AG04449 (cell line): ENCODE data around the gene TBCE.
"Not testable (repeated sequence)": the region's sequence is repeated elsewhere in the genome, so short reads cannot be mapped to it uniquely, and the experiment has no call there.

ENCODE experiments used
- CTCF ChIA-PET: fragments of 350-600 bp; formaldehyde crosslinking; extraction: SDS; loops from one replicate; lab custom pipeline; 2021; ENCODE audit warnings: antibody characterized with exemption; lab: Yijun Ruan, JAX
- POLR2A ChIA-PET: fragments of 400-600, 350-600 bp; formaldehyde crosslinking; extraction: SDS; loops from one replicate; lab custom pipeline; 2020; ENCODE audit warnings: antibody characterized with exemption, inconsistent platforms; lab: Yijun Ruan, JAX
- DNase-seq: peaks from one replicate; pipeline ENCODE4 v3.0.0-alpha.2; 2010; ENCODE audit warnings: low read depth, low spot score
- H3K4me3 ChIP-seq: 2 replicates; pipeline ENCODE4 v1.5.1; 2011; ENCODE audit warnings: low read depth, mild to moderate bottlenecking, control low read depth, low read length
- TF ChIP-seq, protein P1 (sequence below): IDR thresholded peaks from one replicate; pipeline ENCODE4 v1.5.1; 2011; ENCODE audit warnings: mild to moderate bottlenecking, moderate library complexity, low read length, control low read depth, inconsistent platforms; ENCODE audit not compliant: insufficient read depth; ENCODE audit errors: missing control alignments

The TBCE gene

GRCh38 chr1:235342471-235342870 is 24.8 kb upstream of the TBCE start:
- DNase-seq = no peak
- ChIA-PET POLR2A (interaction anchor here (0.6 kb wide), 1 partner anchor 156 kb away, joined by 3 read pairs; no protein-coding TSS in a partner anchor), CTCF (interaction anchor here (1.4 to 2.0 kb wide), 2 partner anchors 14 to 73 kb away, joined by 6 to 7 read pairs; partner anchors contain the start of gene GGPS1)
- H3K4me3 ChIP-seq = no peak overlapping the region
- TF ChIP-seq, protein P1, sequence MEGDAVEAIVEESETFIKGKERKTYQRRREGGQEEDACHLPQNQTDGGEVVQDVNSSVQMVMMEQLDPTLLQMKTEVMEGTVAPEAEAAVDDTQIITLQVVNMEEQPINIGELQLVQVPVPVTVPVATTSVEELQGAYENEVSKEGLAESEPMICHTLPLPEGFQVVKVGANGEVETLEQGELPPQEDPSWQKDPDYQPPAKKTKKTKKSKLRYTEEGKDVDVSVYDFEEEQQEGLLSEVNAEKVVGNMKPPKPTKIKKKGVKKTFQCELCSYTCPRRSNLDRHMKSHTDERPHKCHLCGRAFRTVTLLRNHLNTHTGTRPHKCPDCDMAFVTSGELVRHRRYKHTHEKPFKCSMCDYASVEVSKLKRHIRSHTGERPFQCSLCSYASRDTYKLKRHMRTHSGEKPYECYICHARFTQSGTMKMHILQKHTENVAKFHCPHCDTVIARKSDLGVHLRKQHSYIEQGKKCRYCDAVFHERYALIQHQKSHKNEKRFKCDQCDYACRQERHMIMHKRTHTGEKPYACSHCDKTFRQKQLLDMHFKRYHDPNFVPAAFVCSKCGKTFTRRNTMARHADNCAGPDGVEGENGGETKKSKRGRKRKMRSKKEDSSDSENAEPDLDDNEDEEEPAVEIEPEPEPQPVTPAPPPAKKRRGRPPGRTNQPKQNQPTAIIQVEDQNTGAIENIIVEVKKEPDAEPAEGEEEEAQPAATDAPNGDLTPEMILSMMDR = no peak

GRCh38 chr1:235343726-235344125 is 23.5 kb upstream of the TBCE start:
- TF ChIP-seq, protein P1 = no peak
- DNase-seq = no peak
- no peak overlapping the region for H3K4me3 ChIP-seq
- CTCF ChIA-PET = no interaction called here
- POLR2A ChIA-PET = no interaction called here

DNA sequence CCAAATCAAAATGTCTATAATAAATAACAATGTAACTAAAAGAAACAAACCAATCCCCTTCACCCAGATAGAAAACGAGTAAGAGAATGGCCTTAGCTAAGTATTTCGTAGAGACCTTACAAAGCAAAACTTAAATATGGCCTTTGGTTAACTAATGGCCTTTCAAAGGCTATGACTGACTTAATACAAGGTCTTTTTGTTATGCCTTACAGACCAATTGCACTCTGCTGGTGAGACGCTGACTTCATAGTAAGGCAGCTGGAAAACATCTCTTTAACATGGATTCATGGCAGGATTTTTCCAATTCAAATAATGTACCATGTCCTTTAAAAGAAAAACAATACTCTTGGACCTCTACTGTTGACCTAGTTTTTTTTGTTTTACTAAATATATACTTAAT is 15.8 kb upstream of the TBCE start:
- H3K4me3 ChIP-seq = no peak overlapping the region
- DNase-seq = no peak
- TF ChIP-seq, protein P1 = no peak
- ChIA-PET POLR2A (no interaction called here), CTCF (interaction anchor here (0.6 to 0.7 kb wide), 2 partner anchors 25 to 71 kb away, joined by 3 to 4 read pairs; no protein-coding TSS in a partner anchor)

GRCh38 chr1:235351898-235352297 is 15.3 kb upstream of the TBCE start:
- ChIA-PET POLR2A (no interaction called here), CTCF (no interaction called here)
- DNase-seq = no peak
- TF ChIP-seq, protein P1 = no peak
- no peak overlapping the region for H3K4me3 ChIP-seq

GRCh38 chr1:235357485-235358373 is 9.5 kb upstream of the TBCE start:
- no peak overlapping the region for H3K4me3 ChIP-seq
- TF ChIP-seq, protein P1 = no peak
- ChIA-PET CTCF (interaction anchor here (1.0 to 1.8 kb wide), 3 partner anchors 10 to 425 kb away, joined by 3 to 9 read pairs (median 3); partner anchors contain the start of gene TBCE), POLR2A (interaction anchor here (0.7 kb wide), 1 partner anchor 167 kb away, joined by 3 read pairs; no protein-coding TSS in a partner anchor)
- DNase-seq = no peak

- TF ChIP-seq, protein P1 = no peak
- no peak overlapping the region for H3K4me3 ChIP-seq
- ChIA-PET POLR2A (interaction anchor here (0.6 kb wide), 1 partner anchor 29 kb away, joined by 4 read pairs; no protein-coding TSS in a partner anchor), CTCF (interaction anchor here (1.8 kb wide), 1 partner anchor 57 kb away, joined by 9 read pairs; no protein-coding TSS in a partner anchor)
- no peak for DNase-seq
Observed at GRCh38 chr1:235358899-235359298, 8.3 kb upstream of the TBCE start.

GRCh38 chr1:235364189-235364588 is 3.0 kb upstream of the TBCE start:
- POLR2A ChIA-PET = not testable (repeated sequence)

More at GRCh38 chr1:235364189-235364588, 3.0 kb upstream of the TBCE start:
- DNase-seq, H3K4me3 ChIP-seq, CTCF ChIA-PET: not testable (repeated sequence)
